GM12801 (cell line): ENCODE data around the gene CBX4.

Source experiments
- CTCF ChIP-seq: IDR thresholded peaks from one replicate; pipeline ENCODE4 v1.5.1; 2011; ENCODE audit warnings: control low read depth; ENCODE audit not compliant: insufficient read length; ENCODE audit errors: extremely low read depth

The CBX4 gene

GRCh38 chr17:79837888-79838521 is 1.2 kb downstream of the CBX4 start:
- TF ChIP-seq CTCF, result no peak

- no peak for TF ChIP-seq CTCF
Observed at GRCh38 chr17:79836972-79837887, 2.0 kb downstream of the CBX4 start.

DNA sequence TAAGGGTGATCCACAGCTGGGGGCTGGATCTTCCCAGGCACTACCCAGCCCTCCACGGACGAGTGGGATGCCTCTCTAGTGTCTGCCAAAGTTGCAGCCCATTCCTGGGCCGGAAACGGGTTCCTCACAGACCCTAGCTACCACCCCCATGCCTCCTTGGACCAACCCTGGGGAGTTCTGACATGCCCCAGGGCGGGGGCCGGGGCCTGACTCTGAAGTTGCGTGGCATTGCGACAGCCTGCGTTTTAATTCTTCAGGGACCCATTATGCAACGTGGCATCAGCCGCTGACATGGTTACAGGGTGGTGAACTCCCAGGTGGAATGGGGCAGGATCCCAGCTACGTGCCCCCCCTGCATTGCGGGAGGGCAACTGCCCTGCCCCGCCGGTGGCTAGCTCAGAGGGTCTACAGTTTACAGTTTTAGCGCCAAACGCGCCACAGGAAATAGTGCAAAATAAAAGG is 2.7 kb downstream of the CBX4 start:
- TF ChIP-seq CTCF, result no peak

DNA sequence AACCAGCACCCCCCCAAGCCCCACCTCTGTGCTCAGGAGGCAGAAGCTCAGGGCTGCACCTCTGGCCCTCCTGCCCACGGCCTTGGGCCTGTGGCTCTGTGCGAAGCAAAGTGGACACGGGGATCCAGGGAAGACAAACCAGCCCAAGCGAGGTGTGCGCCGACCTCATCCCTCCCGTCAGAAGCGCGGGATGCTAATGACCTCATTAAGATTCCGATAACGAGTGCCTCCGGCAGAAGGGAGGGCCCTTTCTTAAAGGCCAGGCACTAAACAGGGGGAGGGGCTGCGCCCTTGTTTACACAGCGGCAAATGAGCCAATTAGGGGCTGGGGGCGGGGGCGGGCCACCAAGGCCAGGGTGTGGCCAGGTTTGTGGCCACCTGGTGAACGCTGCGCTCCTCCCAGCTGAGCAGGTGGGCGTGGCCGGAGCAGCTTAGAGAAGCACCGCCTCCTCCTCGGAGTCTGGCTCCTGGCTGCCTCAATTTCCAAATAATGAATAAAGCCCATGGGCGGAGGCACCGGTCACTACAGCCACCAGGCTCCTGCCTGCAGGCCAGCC is 3.2 kb downstream of the CBX4 start:
- TF ChIP-seq CTCF, result no peak

GRCh38 chr17:79835470-79835899 is 3.8 kb downstream of the CBX4 start:
- no peak for TF ChIP-seq CTCF

GRCh38 chr17:79834565-79835469 is 4.4 kb downstream of the CBX4 start:
- no peak for TF ChIP-seq CTCF
